A172 (cell line): Measurements from ENCODE around the gene UMODL1. TPM values are rescaled to one million over a fixed set of nuclear protein-coding genes. Genes with fewer than 3 reads are reported as not detected.

Experiments used
- DNase-seq: peaks from one replicate; pipeline ENCODE4 v3.0.0-alpha.2; 2015; ENCODE audit warnings: low spot score
- total RNA-seq: library from RNA; depleted of rRNA; stranded (reverse); fragments of >200 nt; shearing (Covaris generic); gene quantifications from 2 replicates; pipeline ENCODE4 v1.2.3, GENCODE V29; 2014

The UMODL1 gene
- total RNA-seq, 1 experiment from 2014 or later = not detected

DNA sequence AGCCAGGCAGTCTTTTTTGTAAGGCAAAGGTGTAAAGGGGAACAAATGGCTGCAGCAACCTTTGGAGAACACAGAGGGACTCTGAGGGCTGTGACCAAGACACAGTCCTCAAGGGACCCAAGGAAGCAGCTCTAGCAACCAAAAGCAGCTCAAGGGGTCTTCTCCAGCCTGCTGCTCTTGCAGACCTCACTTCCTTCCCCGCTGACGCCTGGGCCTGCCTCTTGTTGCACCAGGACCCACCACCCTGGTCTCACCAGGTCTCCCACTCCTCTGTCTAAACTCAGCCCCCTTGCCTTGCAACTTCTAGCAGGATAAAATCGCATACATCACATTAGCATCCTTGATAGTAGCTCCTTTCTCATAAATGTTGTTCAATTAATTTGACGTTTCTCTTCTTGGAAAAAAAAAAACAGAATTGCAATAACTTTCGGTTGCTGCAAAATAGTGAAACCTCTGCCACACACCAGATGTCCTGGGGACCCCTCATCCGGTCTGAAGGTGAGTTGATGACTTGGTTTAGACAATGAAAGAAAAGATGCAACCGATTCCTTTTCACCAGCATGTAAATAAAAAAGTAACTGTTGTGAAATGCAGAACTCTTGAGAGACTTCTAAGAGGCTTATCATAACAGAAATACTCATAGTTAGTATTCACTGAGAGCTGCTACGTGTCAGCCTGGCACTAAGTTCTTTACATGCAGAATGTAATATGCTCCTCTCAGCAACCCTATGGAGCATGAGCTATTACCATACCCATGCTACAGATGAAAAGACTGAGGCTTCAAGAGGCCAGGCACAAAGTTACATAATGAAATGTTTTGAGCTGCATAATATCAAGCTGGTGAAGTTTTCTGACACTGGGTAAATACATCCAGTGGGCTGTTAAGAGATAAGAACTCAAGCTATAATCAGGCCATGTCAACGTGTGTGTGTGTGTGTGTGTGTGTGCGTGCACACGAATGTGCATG, 58.5 kb downstream of the UMODL1 start:
- no peak for DNase-seq

GRCh38 chr21:42130441-42130840, 59.3 kb downstream of the UMODL1 start:
- DNase-seq = no peak

GRCh38 chr21:42132183-42132582, 61.1 kb downstream of the UMODL1 start:
- DNase-seq = no peak

DNA sequence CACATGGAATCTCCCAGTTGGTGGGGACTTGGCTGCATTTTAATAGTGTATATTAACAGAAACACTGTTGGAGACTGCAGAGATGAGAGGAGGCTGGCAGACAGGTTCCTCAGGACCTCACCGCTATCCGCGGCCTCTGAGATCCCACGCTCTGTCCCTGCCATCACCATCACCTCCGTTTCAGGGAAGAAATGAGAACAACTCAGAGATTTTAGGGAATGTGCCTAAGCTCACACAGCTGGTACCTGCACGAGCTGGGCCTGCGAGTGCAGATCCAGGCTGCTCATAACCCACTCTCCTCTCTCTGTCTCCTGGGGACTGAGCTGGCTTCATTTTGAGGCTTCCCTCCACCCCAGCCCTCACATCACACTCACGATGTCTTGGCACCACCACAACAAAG, 62.0 kb downstream of the UMODL1 start:
- DNase-seq = no peak

DNA sequence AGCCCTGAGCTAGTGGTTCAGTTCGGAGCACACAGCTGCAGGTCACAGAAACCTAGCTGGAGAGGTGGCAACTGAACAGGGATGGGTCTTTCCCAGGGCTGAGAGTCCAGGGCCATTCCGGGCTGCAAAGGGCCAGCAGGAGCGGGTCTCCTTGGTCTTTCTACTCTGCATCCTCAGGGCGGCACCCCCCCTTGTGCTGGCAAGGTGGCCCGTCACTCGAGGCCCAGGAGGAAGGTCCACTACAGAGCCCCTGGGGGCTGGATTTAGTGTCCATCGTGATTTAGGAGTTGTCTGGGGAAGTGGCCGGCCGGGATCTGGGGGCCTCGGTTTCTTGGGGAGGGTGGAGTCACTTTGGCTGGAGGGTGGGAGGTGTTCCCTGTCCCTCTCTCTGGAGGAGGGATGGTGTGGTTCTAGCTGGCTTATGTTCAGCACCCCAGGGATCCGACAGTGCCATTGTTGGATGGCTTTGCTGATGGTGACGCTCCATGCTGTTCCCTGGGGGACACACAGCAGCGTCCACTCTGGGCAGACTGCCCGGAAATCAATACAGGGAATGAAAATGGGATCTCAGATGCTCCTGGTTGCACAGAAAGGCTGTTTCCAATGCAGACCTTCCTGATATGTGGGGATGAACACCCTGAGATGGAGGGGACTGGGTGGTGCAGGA, 64.4 kb downstream of the UMODL1 start:
- no peak for DNase-seq

DNA sequence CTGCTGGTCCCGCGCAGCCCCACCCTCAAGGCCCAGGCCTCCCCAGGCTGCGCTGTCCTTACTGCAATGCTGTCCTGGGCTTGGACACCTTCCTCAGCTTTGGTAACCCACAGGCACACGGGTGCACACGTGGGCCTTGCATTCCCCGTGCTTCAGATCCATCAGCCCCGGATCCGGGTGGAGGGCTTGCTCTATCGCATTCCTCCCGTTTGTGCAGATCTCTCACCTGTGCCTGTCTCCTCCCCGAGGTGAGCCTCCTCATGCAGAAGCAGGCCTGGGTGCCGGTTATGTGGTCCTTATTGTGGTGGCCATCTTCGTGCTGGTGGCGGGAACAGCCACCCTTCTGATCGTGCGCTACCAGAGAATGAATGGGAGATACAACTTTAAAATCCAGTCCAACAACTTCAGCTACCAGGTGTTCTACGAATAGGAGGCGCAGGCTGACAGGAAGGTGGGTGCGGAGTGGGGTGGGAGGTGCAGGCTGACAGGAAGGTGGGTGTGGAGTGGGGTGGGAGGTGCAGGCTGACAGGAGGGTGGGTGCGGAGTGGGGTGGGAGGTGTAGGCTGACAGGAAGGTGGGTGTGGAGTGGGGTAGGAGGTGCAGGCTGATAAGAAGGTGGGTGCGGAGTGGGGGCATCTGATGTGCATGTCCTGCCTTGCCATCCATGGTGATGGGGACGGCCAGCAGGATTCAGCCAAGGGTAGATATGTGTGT, 66.2 kb downstream of the UMODL1 start:
- DNase-seq = no peak

- no peak for DNase-seq
Measured at GRCh38 chr21:42140196-42140934, 69.2 kb downstream of the UMODL1 start.

DNA sequence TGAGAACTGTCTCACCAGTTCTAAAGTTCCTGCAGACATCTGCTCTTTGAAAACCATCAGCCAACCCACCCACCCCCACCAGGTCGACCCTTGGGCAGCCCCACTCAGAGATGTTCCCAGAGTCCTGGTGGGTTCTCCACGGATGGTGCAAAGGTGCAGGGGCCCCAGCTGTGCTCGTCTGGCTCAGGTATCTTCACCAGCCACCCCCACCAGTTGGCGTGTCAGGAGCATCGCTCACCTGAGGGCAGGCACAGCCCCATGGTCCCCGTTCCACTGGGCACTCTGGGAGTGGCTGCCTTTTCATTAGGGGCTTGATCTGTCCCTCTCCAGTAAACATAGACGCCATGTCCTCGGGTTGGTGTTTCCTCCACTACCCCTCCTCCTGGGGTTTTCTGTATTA, 70.5 kb downstream of the UMODL1 start:
- no peak for DNase-seq

GRCh38 chr21:42142141-42142540, 71.0 kb downstream of the UMODL1 start:
- no peak for DNase-seq

DNA sequence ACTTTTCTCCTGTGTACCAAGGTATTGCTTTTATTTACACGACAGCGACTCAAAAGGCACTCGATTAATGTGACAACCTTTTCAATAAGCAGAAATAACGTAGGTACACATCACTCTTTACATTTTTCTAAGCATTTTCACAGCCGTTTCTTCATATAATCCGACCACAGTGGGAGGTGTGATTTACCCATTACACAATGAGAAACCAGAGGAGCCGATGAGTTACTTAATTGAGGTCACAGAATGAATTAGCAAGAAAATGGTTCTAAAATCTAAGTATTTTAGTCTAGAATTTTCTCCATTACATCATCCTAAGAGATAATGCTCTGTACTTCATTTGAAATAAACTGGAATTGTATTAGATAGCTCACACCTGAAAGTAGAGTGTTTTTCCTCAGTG, 71.5 kb downstream of the UMODL1 start:
- DNase-seq = no peak

DNA sequence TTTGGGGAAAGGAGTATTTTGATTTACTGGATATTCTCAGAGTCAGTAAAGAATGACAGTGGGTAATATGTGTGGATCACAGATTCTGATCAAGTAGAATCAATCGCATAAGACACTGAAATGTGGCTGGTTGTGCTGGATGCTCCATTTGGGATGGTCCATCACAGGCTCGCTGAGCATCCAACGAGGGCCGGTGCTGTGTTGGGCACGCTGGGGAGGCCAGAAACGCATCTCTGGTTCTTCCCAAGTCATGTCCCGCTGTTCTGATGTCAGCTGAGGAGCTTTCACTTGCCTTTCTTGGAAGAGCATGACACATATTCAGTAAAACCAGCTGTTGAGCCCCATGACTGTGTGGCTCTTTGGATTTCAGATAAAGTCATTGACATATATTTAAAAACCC, 72.0 kb downstream of the UMODL1 start:
- no peak for DNase-seq

GRCh38 chr21:42144221-42144620, 73.1 kb downstream of the UMODL1 start:
- no peak for DNase-seq

DNA sequence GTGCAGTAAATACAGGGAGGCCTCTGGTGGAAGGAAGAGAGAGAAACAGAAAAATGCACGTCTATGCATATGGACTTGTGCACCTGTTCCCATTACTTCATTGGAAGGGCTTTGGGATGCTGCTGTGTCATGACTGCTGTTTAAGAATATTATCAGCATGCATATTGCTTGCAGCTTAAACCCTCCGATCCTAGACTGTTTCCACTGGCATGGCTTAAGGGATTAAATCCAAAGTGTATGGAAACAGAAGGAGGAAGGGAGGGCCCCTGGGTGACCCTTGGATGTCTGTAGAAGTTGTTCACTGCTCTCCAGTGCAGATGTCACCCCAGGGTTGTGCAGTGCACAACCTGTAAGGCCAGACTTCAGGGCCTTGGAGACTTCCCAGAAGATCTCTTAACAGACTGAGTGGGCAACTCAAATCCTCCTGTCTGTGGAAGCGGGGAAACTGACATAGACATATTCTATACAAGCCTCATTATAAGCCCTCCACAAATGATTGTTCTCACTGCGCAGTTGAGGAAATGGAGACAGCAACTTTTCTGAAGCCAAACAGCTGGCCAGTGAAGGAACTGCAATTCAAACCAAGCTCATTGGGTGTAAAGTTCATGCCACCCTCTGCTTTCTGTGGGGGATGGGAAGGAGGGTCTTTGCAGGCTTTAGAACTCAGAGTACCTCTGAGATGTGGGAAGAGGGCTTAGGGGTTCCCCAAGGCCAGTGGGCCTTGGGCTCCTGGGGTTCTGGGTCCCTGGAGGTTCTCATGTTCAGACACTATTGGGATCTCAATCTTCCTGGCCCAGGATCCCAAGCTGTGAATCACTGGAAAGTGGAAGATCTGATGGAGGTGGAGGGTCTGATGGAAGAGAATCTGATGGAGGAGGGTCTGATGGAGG, 73.8 kb downstream of the UMODL1 start:
- no peak for DNase-seq

- DNase-seq = peak; percentile 56
Measured at GRCh38 chr21:42145569-42146272, 74.6 kb downstream of the UMODL1 start.

GRCh38 chr21:42146273-42146805, 75.2 kb downstream of the UMODL1 start:
- no peak for DNase-seq

DNA sequence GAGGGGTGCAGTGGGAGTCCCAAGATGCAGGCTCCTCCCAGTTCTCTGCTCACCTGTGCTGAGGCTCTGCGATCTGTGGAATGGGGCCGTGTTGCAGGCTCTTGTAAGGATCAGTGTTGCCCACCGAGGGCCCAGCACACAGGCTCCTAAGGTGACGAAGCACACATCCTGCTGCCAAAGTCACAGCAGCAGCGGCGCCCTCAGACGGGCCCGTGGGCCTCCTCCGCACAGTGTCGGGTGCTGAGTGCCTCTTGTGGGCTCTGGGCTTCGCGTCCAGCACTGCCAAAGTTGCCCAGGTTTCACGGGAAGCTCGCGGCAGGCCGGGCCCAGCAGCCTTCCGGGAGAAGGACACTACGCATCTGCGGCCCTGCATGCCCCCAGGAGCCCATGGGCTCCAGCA, 75.7 kb downstream of the UMODL1 start:
- DNase-seq = no peak

- DNase-seq = no peak
Measured at GRCh38 chr21:42147386-42148020, 76.4 kb downstream of the UMODL1 start.

GRCh38 chr21:42148097-42148496, 77.0 kb downstream of the UMODL1 start:
- DNase-seq = no peak

DNA sequence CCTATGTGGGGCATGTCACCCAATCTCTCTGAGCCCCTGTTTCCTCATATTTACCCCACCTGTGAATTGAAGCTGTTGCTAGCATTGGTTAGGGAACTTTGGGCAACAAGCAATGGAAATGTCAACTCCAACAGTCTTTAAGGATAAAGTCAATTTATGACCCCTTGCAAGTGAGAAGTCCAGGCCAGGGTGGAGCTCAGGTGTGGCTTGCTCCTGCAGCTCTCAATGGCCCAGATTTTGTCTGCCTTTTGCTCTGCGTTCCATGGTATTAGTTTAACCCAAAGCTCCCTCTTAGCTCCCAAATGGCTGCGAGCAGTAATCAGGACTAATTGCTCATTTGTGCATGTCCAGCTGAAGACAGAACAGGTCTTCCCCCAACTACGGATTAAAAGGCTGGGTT, 77.5 kb downstream of the UMODL1 start:
- DNase-seq = no peak
